Right renal cortex interstitium (tissue), 3 donors: ENCODE data around the gene BEAN1. TPM values are rescaled to one million over a fixed set of nuclear protein-coding genes. Genes with fewer than 3 reads are reported as not detected.
"Not testable (repeated sequence)": the region's sequence is repeated elsewhere in the genome, so short reads cannot be mapped to it uniquely, and the experiment has no call there.

Experiments used
- DNase-seq, 3 donors: peaks; one replicate each; pipeline ENCODE4 v3.0.0-alpha.2; 2013; ENCODE audit warnings: low read depth in 3 of 3, low spot score in 2 of 3
- polyA plus RNA-seq, 3 donors: library from polyadenylated mRNA; unstranded; fragments of 120-200 nt; gene quantifications; one replicate each; pipeline ENCODE4 v1.2.1, GENCODE V29; 2013; ENCODE audit not compliant: insufficient read length in 3 of 3

BEAN1 gene
- polyA plus RNA-seq, 3 donors = 0.93 to 1.2 (median 0.96) TPM

DNA sequence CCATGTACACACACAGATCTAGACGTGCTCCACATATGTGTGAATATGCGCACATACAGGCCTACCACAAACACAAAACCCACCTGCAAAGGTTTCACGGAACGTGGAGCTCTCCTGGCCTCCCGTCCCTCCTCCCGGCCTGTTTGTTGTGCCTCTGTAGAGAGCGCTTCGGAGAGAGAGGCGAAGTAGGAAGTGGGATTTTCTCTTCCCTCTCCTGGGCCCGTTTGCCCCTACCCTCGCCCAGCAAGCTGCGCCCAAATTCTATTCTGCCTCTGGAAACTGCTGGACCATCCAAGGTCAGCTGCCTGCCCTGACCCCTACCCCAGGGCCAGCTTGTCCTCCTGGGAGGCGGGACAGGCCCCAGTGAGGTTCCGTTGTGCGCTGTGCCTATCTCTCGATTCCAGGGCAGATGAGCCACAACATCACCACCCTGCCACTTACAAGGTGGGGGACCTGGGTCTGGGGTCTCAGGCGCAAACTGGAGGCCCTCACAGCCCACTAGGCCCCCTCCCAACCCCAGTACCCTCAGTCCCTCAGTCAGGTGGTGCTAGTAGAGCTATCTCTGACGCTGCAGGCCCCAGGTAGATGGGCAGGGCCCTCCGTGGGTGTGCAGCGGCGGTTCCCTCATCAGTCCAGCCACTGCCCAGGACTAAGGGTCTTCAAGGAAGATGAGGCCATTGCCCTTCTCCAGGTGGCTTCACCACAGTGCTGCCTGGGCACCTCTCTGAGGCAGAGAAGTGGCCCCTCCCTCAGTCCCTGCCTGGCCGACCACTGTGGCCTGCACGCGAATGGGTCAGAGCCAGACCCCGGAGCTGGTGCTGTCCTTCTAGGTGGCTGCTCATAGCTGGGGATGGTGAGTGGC, 54.2 kb downstream of the BEAN1 start:
- DNase-seq = no peak

GRCh38 chr16:66481943-66482390, 54.9 kb downstream of the BEAN1 start:
- DNase-seq = no peak

DNA sequence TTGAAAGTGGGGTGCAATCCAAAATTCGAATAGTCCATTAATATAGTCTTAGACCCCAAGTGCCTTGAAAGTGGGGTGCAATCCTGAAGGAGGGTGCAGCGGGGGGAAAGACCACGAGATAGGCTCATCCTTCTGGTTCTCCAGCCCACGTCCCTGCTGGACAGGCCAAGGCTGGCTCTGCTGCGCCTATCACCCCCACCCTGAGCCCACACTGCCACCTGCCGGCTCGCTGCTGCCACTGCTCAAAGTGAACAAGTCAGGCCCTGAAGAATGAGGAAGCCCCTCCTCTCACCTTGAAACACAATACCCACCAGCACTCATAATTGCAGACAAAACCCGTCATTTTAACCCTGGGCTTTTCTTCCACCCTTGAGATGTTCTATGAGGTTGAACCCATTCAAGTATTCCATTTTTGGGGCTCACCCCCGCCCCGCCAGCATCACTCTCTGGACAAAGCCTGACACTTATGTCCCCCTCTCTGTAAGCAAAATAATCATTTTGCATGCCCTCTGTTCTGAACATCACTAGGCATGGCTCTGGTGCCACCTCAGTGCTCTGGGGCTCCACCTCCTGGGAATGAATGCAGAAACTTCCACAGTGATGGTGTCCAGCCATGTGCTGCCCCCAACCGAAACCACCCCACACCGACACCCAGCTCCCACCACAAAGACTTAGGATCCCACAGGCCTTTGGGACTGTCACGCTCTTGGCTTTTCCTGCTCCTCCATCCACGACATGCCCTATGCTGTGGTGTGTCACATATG, 56.8 kb downstream of the BEAN1 start:
- DNase-seq = peak in 2 of 3 donors; percentile 45 to 53

GRCh38 chr16:66484453-66485213, 57.5 kb downstream of the BEAN1 start:
- DNase-seq = no peak

GRCh38 chr16:66485376-66485775, 58.3 kb downstream of the BEAN1 start:
- no peak for DNase-seq

DNA sequence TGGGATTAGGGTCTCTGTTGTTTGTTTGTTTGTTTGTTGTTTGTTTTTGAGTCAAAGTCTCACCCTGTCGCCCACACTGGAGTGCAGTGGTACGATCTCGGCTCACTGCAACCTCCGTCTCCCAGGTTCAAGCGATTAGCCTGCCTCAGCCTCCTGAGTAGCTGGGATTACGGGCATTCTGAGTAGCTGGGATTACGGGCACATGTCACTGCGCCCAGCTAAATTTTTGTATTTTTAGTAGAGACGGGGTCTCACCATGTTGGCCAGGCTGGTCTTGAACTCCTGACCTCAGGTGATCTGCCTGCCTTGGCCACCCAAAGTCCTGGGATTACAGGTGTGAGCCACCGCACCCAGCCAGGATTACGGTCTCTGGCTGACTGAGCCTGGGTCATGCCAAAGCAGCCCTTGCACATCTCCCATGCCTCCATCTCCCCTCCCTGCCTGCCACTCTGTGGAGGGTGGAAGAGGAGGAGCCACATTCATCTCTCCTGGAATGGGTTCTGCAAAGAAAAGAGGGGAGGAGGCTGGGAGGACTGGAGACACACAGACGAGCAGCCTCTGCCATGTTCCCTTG, 59.2 kb downstream of the BEAN1 start:
- DNase-seq = no peak

GRCh38 chr16:66486773-66487579, 59.9 kb downstream of the BEAN1 start:
- no peak for DNase-seq

- no peak for DNase-seq
Observed at GRCh38 chr16:66487580-66488275, 60.6 kb downstream of the BEAN1 start.

- no peak for DNase-seq
Observed at GRCh38 chr16:66488505-66488904, 61.4 kb downstream of the BEAN1 start.

DNA sequence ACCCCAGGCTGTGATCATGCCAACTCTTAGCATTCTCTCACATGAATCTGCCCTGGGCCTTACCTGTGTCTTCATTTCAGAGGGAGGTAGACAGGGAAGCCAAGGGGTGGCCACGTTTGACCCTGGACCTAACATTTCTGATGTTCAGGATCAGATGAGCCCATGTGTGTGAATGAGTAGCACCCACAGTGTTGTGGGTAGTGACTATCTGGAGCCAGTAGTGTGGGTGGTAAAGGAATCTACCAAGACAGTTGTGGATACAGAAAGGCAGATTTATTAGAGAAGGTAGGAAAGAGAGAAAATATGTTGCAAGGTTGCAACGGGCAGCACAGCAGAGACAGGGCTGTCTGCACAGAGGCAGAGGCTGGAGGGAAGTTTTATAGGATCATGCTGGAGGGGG, 62.3 kb downstream of the BEAN1 start:
- DNase-seq = no peak

GRCh38 chr16:66489818-66490217, 62.7 kb downstream of the BEAN1 start:
- no peak for DNase-seq

DNA sequence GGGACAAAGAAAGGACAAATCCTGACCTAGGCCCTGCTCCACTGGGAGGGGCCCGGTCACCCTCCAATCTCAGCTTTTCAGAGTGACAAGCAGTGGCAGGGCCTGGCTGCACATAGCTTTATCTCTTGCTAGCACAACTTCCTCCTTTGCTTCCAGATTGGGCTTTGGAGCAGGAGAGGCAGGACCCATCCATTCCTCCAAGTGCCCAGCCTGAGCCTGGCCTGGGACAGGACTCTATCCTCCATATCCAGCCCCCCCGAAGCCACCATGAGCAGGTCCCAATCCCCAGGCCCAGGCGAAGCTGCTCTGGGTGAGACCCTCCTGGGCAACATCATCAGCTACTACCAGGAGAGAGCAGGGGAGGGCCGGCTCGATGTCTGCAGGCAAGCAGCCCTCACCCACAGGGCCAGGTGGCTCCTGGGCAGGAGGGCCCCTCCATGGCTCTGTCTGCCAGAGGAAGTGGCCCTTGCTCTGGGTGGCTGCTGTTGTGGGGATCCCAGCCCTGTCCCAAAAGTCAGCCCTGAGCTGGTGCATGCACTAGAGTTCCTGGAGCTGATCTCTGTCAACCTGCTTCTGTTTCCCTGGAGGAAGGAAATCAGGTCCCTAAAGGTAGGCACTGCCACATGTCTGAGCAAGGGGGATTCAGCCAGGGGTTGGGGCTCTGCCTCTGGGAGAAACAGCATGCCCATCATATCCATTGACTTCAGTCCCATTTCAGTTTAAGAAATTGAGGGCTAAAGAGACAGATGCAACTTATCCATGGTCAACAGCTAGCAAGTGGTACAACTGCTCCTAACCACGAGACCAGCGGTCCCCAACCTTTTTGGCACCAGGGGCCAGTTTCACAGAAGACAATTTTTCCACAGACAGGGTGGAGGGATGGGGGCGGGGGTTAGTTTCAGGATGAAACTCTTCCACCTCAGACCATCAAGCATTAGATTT, 64.0 kb downstream of the BEAN1 start:
- DNase-seq = no peak

DNA sequence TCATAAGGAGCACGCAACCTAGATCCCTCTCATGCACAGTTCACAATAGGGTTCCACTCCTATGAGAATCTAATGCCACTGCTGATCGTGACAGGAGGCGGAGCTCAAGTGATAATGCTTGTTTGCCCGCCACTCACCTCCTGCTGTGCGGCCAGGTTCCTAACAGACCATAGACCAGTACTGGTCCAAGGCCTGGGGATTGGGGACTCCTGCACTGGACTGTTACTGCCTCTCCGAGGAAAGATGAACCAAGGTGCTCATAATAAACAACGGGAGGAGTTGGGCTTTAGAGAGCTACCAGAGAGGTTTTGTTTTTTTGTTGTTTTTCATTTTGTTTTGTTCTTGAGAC, 64.6 kb downstream of the BEAN1 start:
- DNase-seq = no peak

- DNase-seq = no peak
Observed at GRCh38 chr16:66493490-66494401, 66.7 kb downstream of the BEAN1 start.

GRCh38 chr16:66494916-66495315, 67.8 kb downstream of the BEAN1 start:
- no peak for DNase-seq

DNA sequence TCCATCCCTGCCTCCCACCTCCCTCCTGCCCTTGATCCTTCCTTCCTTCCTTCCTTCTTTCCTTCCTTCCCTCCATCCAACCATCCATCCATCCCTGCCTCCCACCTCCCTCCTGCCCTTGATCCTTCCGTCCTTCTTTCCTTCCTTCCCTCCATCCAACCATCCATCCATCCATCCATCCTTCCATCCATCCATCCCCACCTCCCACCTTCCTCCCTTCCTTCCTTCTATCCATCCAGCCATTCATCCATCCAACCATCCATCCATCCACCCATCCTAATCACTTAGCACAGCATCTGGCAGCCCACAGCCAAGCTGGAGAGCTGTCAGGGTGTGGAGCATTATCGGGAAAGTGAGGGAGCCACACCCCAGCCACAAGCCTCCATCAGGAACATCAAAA, 68.3 kb downstream of the BEAN1 start:
- DNase-seq = no peak

DNA sequence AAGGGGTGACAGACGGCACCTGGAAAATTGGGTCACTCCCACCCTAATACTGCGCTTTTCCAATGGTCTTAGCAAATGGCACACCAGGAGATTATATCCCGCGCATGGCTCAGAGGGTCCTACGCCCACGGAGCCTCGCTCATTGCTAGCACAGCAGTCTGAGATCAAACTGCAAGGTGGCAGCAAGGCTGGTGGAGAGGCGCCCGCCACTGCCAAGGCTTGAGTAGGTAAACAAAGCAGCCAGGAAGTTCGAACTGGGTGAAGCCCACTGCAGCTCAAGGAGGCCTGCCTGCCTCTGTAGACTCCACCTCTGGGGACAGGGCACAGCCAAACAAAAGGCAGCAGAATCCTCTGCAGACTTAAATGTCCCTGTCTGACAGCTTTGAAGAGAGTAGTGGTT, 69.1 kb downstream of the BEAN1 start:
- DNase-seq = not testable (repeated sequence)
